SH-SY5Y (cell line): Measurements from ENCODE around the gene DHX16.

Source experiments
- GATA2 ChIP-seq: IDR thresholded peaks from 2 replicates; pipeline ENCODE4 v1.6.1; 2011; ENCODE audit warnings: mild to moderate bottlenecking, low read depth, low read length
- GATA3 ChIP-seq: IDR thresholded peaks from 2 replicates; pipeline ENCODE4 v1.6.1; 2011; ENCODE audit warnings: low read depth, mild to moderate bottlenecking, low read length, moderate library complexity

- TF ChIP-seq GATA3 (no peak), GATA2 (no peak)
Measured at GRCh38 chr6:30719356-30719755, 46.5 kb upstream of the DHX16 start.
